ENCODE measurements around the gene PLCE1.

DNA sequence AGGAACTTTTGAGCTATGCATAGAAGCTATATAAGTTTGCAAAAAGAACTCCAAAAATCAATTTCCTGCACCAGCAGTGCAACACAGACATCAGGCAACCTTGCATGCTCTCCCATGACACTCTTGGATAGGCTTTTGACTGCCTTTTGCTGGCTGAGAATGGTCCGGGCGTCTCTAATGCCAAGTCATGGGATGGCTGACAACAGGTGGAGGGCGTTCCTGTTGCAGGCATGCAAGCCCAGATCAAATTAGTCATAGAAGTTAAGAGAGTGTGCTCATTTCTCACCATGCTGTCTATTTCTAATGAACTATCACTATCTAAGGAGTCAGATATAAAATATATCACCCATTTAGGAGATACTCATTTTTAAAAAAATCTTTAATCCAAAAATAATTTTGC lies 8.4 kb downstream of the PLCE1 start:
- TF ChIP-seq, protein P1, sequence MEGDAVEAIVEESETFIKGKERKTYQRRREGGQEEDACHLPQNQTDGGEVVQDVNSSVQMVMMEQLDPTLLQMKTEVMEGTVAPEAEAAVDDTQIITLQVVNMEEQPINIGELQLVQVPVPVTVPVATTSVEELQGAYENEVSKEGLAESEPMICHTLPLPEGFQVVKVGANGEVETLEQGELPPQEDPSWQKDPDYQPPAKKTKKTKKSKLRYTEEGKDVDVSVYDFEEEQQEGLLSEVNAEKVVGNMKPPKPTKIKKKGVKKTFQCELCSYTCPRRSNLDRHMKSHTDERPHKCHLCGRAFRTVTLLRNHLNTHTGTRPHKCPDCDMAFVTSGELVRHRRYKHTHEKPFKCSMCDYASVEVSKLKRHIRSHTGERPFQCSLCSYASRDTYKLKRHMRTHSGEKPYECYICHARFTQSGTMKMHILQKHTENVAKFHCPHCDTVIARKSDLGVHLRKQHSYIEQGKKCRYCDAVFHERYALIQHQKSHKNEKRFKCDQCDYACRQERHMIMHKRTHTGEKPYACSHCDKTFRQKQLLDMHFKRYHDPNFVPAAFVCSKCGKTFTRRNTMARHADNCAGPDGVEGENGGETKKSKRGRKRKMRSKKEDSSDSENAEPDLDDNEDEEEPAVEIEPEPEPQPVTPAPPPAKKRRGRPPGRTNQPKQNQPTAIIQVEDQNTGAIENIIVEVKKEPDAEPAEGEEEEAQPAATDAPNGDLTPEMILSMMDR (conservative IDR thresholded peaks at IDR 0.05; ENCODE audit: low read length) = no peak
- TF ChIP-seq EZH2phosphoT487 (IDR thresholded peaks at IDR 0.05; ENCODE audit: borderline replicate concordance) = no peak
